Vagina (tissue), 2 donors: ENCODE measurements around the gene GANAB. TPM values are rescaled to one million over a fixed set of nuclear protein-coding genes. Genes with fewer than 3 reads are reported as not detected.

ENCODE experiments used
- DNase-seq, 2 donors: peaks; one replicate each; pipeline ENCODE4 v3.0.0-alpha.2; 2017; ENCODE audit errors: extremely low spot score in 2 of 2
- H3K27ac ChIP-seq: fragments of 200-600 bp; sonication (generic); one replicate; pipeline ENCODE4 v1.5.1; 2019
- H3K27me3 ChIP-seq: fragments of 200-600 bp; sonication (generic); one replicate; pipeline ENCODE4 v1.5.1; 2019
- H3K36me3 ChIP-seq, 2 donors: fragments of 200-600 bp; sonication (generic); one replicate each; pipeline ENCODE4 v1.5.1; 2017 to 2019
- H3K4me1 ChIP-seq: fragments of 200-600 bp; sonication (generic); one replicate; pipeline ENCODE4 v1.5.1; 2019
- H3K4me3 ChIP-seq, 2 donors: fragments of 200-600 bp; sonication (generic); 1 replicate in 1 of 2; 2 replicates in 1 of 2; pipeline ENCODE4 v1.5.1; 2016 to 2019
- H3K9me3 ChIP-seq: fragments of 200-600 bp; sonication (generic); one replicate; pipeline ENCODE4 v1.5.1; 2019
- POLR2A ChIP-seq, 2 donors: fragments of 450-650 bp; IDR thresholded peaks; one replicate each; pipeline ENCODE4 v1.6.1; 2017; ENCODE audit warnings: antibody characterized with exemption in 2 of 2, mild to moderate bottlenecking in 2 of 2, moderate library complexity in 2 of 2
- POLR2AphosphoS5 ChIP-seq, 2 donors: sonication (generic); formaldehyde crosslinking; IDR thresholded peaks; one replicate each; pipeline ENCODE4 v1.9.0; 2017; ENCODE audit warnings: antibody characterized with exemption in 2 of 2, mild to moderate bottlenecking in 2 of 2, low read depth in 1 of 2; ENCODE audit not compliant: insufficient read depth in 1 of 2
- intact Hi-C: fragments of 100-400 bp; cut with DNase I; formaldehyde crosslinking; loops from one replicate; pipeline ENCODE4 v1.15.1; 2023
- total RNA-seq: library from RNA; depleted of rRNA; stranded (reverse); fragments of >200 nt; gene quantifications from one replicate; pipeline ENCODE4 v1.2.3, GENCODE V29; 2016
- TF ChIP-seq, protein P1 (sequence below), 3 experiments: fragments of 450-650 bp in 2 of 3; fragments of 200-600 bp in 1 of 3; sonication (generic) in 1 of 3; IDR thresholded peaks; one replicate each; pipeline ENCODE4 v1.5.1; 2017 to 2019; ENCODE audit warnings: antibody characterized with exemption in 3 of 3, mild to moderate bottlenecking in 2 of 3, moderate library complexity in 2 of 3

GANAB gene
- total RNA-seq, 1 donor from 2014 or later: 129 TPM

DNA sequence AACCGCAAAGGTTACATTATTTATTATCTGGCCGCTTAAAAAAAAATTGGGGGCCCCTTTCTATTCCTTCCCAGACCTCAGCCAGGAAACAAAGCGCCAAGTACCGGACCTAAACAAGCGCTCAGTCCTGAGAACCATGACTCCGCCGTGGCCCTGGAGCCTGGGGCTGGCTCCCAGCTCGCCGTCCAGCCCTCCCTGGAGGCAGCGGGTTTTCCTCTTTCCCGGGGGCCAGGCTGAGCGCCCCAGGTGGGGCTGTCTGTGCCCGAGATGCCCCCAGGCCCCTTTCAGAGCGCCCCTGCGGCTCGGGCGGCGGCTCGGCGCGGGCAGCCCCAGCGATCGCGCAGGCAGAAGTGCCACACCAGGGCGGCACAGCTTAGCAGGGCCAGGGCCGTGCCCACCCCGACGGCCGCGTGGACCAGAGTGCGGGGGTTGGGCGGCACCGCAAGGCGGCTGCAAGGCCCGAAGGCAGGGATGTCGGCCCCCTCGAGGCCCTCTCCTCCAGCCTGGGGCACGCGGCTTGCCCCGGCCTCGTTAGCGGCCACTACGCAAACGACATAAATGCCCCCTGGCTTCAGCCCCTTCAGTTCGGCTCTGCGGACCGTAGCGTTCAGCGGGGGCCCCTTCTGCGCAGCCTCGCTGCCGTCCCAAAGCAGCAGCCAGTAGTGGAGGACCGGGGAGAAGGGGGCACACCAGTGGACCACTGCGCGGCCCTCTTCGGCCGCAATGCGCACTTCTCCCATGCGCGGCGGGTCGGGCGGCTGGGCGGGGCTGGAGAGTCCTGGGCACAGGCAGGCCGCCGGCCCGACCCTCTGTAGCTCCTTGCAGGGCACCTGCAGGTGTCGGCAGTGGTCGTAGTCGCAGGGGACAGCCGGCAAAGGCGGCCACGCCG, 41.3 kb upstream of the GANAB start:
- intact Hi-C loops: no loop called here
- DNase-seq: no peak
- TF ChIP-seq, protein P1, sequence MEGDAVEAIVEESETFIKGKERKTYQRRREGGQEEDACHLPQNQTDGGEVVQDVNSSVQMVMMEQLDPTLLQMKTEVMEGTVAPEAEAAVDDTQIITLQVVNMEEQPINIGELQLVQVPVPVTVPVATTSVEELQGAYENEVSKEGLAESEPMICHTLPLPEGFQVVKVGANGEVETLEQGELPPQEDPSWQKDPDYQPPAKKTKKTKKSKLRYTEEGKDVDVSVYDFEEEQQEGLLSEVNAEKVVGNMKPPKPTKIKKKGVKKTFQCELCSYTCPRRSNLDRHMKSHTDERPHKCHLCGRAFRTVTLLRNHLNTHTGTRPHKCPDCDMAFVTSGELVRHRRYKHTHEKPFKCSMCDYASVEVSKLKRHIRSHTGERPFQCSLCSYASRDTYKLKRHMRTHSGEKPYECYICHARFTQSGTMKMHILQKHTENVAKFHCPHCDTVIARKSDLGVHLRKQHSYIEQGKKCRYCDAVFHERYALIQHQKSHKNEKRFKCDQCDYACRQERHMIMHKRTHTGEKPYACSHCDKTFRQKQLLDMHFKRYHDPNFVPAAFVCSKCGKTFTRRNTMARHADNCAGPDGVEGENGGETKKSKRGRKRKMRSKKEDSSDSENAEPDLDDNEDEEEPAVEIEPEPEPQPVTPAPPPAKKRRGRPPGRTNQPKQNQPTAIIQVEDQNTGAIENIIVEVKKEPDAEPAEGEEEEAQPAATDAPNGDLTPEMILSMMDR (IDR thresholded peaks at IDR 0.05): no peak
- TF ChIP-seq POLR2AphosphoS5 (IDR thresholded peaks at IDR 0.05; ENCODE audit: insufficient read depth in 1 of 2, low read depth in 1 of 2): peak in 1 of 2 donors; percentile 63
- peaks cover 31% of the 10 kb centered on the region for H3K4me1 ChIP-seq
- H3K36me3 ChIP-seq: peaks cover 0 to 15% of the 10 kb centered on the region in 2 donors
- peak overlapping the region; percentile 45 to 50 for H3K4me3 ChIP-seq
- H3K27me3 ChIP-seq: no peaks in the 10 kb centered on the region
- peak overlapping the region; percentile 89 for H3K27ac ChIP-seq
- H3K9me3 ChIP-seq: no peaks in the 10 kb centered on the region

DNA sequence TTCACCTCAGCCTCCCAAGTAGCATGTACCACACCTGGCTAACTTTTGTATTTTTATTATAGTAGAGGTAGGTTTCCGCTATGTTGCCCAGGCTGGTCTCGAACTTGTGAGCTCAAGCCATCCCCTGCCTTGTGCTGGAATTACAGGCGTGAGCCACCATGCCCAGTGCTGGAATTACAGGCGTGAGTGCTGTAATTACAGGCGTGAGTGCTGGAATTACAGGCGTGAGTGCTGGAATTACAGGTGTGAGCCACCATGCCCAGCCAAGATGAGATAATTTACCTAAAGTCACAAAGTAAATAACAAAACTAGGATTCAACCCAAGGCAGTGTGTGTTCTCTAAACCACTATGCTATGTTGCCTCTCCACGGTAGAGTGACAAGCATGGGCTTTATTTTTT, 36.1 kb upstream of the GANAB start:
- Histone ChIP-seq H3K27ac (no peak overlapping the region), H3K4me3 (no peak overlapping the region), H3K27me3 (no peaks in the 10 kb centered on the region), H3K9me3 (no peaks in the 10 kb centered on the region), H3K4me1 (peaks cover 22% of the 10 kb centered on the region), H3K36me3 (peaks cover 0 to 3% of the 10 kb centered on the region in 2 donors)
- DNase-seq: no peak
- TF ChIP-seq, protein P1 (IDR thresholded peaks at IDR 0.05): no peak
- TF ChIP-seq POLR2A (IDR thresholded peaks at IDR 0.05): no peak
- TF ChIP-seq POLR2AphosphoS5 (IDR thresholded peaks at IDR 0.05; ENCODE audit: insufficient read depth in 1 of 2, low read depth in 1 of 2): no peak
- intact Hi-C loops: no loop called here

DNA sequence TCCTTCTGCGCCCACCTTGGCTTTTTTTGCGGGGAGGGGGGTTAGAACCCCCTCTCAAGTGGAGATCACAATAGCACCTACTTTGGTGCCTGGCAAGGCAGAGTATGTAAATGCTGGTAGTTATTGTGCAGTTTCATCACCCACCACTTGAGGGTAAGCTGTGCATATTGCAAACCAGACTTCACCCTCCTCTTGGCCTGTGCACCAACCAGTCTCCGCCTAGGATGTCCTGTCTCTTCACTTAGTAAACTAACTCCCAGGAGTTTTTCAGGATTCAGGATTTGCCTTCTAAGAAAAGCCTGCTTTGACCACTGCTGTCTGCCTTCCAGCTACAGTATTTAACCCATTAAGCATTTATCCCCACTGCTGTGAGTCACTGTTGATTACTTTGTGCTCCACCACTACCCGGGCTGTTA, 34.4 kb upstream of the GANAB start:
- no peak for DNase-seq

DNA sequence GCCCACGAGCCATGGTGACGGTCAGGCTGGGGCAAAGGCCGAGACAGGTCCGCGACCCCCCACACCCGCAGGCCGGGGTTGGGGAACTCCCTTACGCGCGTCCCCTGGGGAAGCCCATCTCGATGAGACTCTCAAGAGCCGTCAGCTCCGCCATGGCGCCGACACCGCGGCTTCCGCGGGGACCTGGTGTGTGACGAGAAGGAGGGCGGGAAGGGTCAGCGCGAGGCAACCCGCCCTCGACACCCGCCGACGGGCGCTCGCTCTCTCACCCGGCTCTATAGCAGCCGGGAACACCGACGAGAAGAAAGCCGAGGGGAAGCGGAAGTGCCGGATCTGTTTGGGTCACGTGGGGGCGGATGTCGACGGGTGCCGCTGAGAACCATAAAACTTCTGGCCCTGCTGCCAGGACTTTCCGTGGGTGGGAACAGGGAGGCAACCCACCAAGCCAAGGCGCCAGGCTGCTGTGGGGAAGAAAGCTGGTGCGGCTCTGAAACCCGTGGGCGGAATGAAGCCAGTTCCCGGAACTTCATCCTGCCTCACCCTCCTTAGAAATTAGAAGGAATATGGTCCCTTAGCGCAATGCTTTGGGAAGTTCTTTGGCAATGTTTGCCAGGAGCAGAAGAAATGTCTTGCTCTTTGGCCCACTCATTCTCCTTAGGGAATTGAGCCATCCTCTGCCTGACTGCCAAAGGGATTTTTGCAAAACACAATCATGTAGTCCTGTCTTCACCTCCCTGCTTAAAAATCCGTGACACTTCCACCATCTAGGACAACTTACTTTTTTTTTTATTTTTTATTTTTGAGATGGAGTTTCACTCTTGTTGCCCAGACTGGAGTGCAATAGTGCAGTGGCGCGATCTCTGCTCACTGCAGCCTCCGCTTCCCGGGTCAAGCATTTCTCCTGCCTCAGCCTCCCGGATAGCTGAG, 32.6 kb upstream of the GANAB start, which contains the start of gene UBXN1:
TSS of gene UBXN1 (minus strand) at position 304 of the 927 bp plus-strand sequence. CDS start at position 154, 150 bp downstream.
- peak within 1 kb of the TSS; percentile 95 to 98 for H3K4me3 ChIP-seq
- peak in 1 of 2 donors; percentile 96 for DNase-seq
- H3K4me1 ChIP-seq: peaks cover 38% of the 10 kb centered on the region
- peak within 1 kb of the TSS; percentile 86 for H3K27ac ChIP-seq
- no peak for TF ChIP-seq POLR2A (IDR thresholded peaks at IDR 0.05)
- peak; percentile 95 to 96 for TF ChIP-seq POLR2AphosphoS5 (IDR thresholded peaks at IDR 0.05; ENCODE audit: insufficient read depth in 1 of 2, low read depth in 1 of 2)
- TF ChIP-seq, protein P1 (IDR thresholded peaks at IDR 0.05): no peak
- peaks cover 0 to 27% of the 10 kb centered on the region in 2 donors for H3K36me3 ChIP-seq
- intact Hi-C loops: no loop called here
- no peaks in the 10 kb centered on the region for H3K9me3 ChIP-seq
- H3K27me3 ChIP-seq: no peaks in the 10 kb centered on the region

More for the DNA sequence above, 34.4 kb upstream of the GANAB start:
- H3K4me1 ChIP-seq: peaks cover 28% of the 10 kb centered on the region
- no peak overlapping the region for H3K27ac ChIP-seq
- H3K9me3 ChIP-seq: no peaks in the 10 kb centered on the region
- no peaks in the 10 kb centered on the region for H3K27me3 ChIP-seq
- intact Hi-C loops: no loop called here
- TF ChIP-seq, protein P1 (IDR thresholded peaks at IDR 0.05): peak in 2 of 3 experiments; percentile 21 to 38
- TF ChIP-seq POLR2AphosphoS5 (IDR thresholded peaks at IDR 0.05; ENCODE audit: insufficient read depth in 1 of 2, low read depth in 1 of 2) (peak in 1 of 2 donors; percentile 30), POLR2A (IDR thresholded peaks at IDR 0.05) (no peak)
- H3K36me3 ChIP-seq: peaks cover 0 to 19% of the 10 kb centered on the region in 2 donors
- H3K4me3 ChIP-seq: no peak overlapping the region
